Measurements from ENCODE around the gene TPPP3.
"Not testable (repeated sequence)": the region's sequence is repeated elsewhere in the genome, so short reads cannot be mapped to it uniquely, and the experiment has no call there.

DNA sequence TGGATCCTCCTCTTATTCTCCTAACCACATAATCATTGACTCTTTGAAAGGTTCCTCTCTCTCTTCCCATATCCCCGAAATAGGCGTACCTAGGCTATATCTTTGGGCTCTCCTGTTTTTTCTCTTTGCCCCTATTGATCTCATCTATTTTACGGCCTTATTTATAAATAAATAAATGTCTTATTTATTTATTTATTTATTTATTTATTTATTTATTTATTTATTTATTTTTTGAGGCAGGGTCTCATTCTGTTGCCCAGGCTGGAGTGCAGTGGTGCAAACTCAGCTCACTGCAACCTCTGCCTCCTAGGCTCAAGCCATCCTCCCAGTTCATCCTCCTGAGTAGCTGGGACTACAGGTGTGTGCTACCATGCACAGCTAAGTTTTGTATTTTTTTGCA lies 40.8 kb downstream of the TPPP3 start:
- TF ChIP-seq, protein P1, sequence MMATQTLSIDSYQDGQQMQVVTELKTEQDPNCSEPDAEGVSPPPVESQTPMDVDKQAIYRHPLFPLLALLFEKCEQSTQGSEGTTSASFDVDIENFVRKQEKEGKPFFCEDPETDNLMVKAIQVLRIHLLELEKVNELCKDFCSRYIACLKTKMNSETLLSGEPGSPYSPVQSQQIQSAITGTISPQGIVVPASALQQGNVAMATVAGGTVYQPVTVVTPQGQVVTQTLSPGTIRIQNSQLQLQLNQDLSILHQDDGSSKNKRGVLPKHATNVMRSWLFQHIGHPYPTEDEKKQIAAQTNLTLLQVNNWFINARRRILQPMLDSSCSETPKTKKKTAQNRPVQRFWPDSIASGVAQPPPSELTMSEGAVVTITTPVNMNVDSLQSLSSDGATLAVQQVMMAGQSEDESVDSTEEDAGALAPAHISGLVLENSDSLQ (IDR thresholded peaks at IDR 0.05), result not testable (repeated sequence)
- TF ChIP-seq FOXA1 (IDR thresholded peaks at IDR 0.05); L3MBTL2 (conservative IDR thresholded peaks at IDR 0.05): not testable (repeated sequence)

Measured in HEK293T (cell line).